Heart left ventricle (tissue), 13 donors: ENCODE measurements around the gene TTLL9.
"Not testable (repeated sequence)": the region's sequence is repeated elsewhere in the genome, so short reads cannot be mapped to it uniquely, and the experiment has no call there.

Experiments used
- CTCF ChIP-seq, 12 donors: fragments of 200-600 bp; sonication (generic) in 4 of 12; IDR thresholded peaks; one replicate each; pipeline versions ENCODE4 v1.5.0 to v1.8.0; 2018 to 2022; ENCODE audit warnings: antibody characterized with exemption in 12 of 12, mild to moderate bottlenecking in 5 of 12
- POLR2A ChIP-seq, 2 donors: fragments of 450-650 bp; IDR thresholded peaks; one replicate each; pipeline ENCODE4 v1.6.1; 2017; ENCODE audit warnings: antibody characterized with exemption in 2 of 2, mild to moderate bottlenecking in 2 of 2, moderate library complexity in 2 of 2
- donor health status: ischemic (EF 13 %, LVEDD 7.1; RV severe dilation, severe dysfunction).
- donor health status: DM: no; HTN: yes; CAD: no.
- donor health status: DM: no; HTN: no; CAD: no.
- donor health status: ischemic (EF 25% LVEDD 6.9; RV normal size, moderate dysfunction).
- donor health status: ischemic (EF 25% LVEDD 5.7; RV mildly dilated, moderate dysfunction).
- donor health status: ischemic (EF 35%, LVEDD 5.7; RV mildly dilated, moderate dysfunction).
- donor health status: nonischemic (EF 11% LVEDD 7.7; RV severe dilation, severe dysfunction).
- donor health status: DM: yes; HTN: yes; CAD: no.
- donor health status: PGD.
- donor health status: ischemic (EF 29% LVEDD 5.4; RV normal size, mild dysfunction).
- donor health status: nonischemic (EF 23%, LVEDD 6.1; RV moderate dilation, normal function).

- not testable (repeated sequence) for TF ChIP-seq CTCF, POLR2A (IDR thresholded peaks at IDR 0.05)
Observed at GRCh38 chr20:31917962-31918412, 47.6 kb downstream of the TTLL9 start.
